ENCODE data around the gene ADM2. TPM values are rescaled to one million over a fixed set of nuclear protein-coding genes. Genes with fewer than 3 reads are reported as not detected.

ADM2 gene
- polyA plus RNA-seq, 1 of the 3 experiments (the other 2 are of a cell fraction), result 0.61 TPM

- no peak for TF ChIP-seq PBX3 (IDR thresholded peaks at IDR 0.05)
- no peak for TF ChIP-seq EP300 (IDR thresholded peaks at IDR 0.05; ENCODE audit: borderline replicate concordance in 1 of 2, low read depth in 1 of 2, low read length in 1 of 2)
- no peak for TF ChIP-seq SMC3 (IDR thresholded peaks at IDR 0.05; ENCODE audit: low read depth, low read length)
- TF ChIP-seq MEF2A (IDR thresholded peaks at IDR 0.05; ENCODE audit: borderline replicate concordance, low read depth), result no peak
- no peak for TF ChIP-seq RFX5 (IDR thresholded peaks at IDR 0.05; ENCODE audit: low read length)
- TF ChIP-seq USF1 (IDR thresholded peaks at IDR 0.05; ENCODE audit: borderline replicate concordance, low read depth), result no peak
- no peak for TF ChIP-seq RCOR1 (IDR thresholded peaks at IDR 0.05; ENCODE audit: low read length)
- TF ChIP-seq YY1 (IDR thresholded peaks at IDR 0.05; ENCODE audit: low read depth), result no peak
- no peak for TF ChIP-seq MAX (IDR thresholded peaks at IDR 0.05; ENCODE audit: low read depth)
- no peaks in the 10 kb centered on the region for H3K79me2 ChIP-seq (ENCODE audit: insufficient read depth)
- no peak within 1 kb of the TSS for H3K4me3 ChIP-seq (ENCODE audit: low read depth in 2 of 2, low read length in 1 of 2)
- no peaks in the 10 kb centered on the region for H4K20me1 ChIP-seq (ENCODE audit: insufficient read depth)
- peaks cover 0 to 2% of the 10 kb centered on the region in 2 experiments; a peak in 1 of 4 replicates for H3K4me1 ChIP-seq (ENCODE audit: control insufficient read depth in 1 of 2, insufficient read depth in 2 of 2, low read depth in 1 of 2, low read length in 1 of 2)
- H3K4me2 ChIP-seq, result no peak within 1 kb of the TSS
- H3K9ac ChIP-seq, result no peak within 1 kb of the TSS
- no peak within 1 kb of the TSS for H2AFZ ChIP-seq (ENCODE audit: low read depth)
- no peaks in the 10 kb centered on the region for H3K27me3 ChIP-seq (ENCODE audit: insufficient read depth)
- DNase-seq, result no peak
- H3K9me2 ChIP-seq, result no peaks in the 10 kb centered on the region
- no peak within 1 kb of the TSS for H3K27ac ChIP-seq (ENCODE audit: low read depth in 2 of 2, low read length in 1 of 2)
- 58% methylated on average over 8 of the region's 23 CpGs for WGBS (ENCODE audit: low lambda C conversion rate)
- H3K9me3 ChIP-seq, result no peaks in the 10 kb centered on the region
- H3F3A ChIP-seq (replicated peaks; ENCODE audit: insufficient read depth), result no peaks in the 10 kb centered on the region
- H3K36me3 ChIP-seq (replicated peaks in 1 of 2; ENCODE audit: control insufficient read depth in 1 of 2, insufficient read depth in 2 of 2, low read length in 1 of 2), result no peaks in the 10 kb centered on the region
- ChIA-PET POLR2A (no interaction called here), CTCF (interaction anchor here (3.2 kb wide), 1 partner anchor 11 kb away, joined by 12 read pairs; no protein-coding TSS in a partner anchor)
These were observed 5.4 kb downstream of the ADM2 start, which contains the start of gene MIOX for GRCh38 chr22:50486561-50487289. MIOX (plus strand) TSS chr22:50486859; CDS start chr22:50486898, 39 bp downstream.

- DNase-seq, result no peak
- CTCF ChIA-PET, result no interaction called here
- Histone ChIP-seq H3K79me2 (ENCODE audit: insufficient read depth) (no peaks in the 10 kb centered on the region), H3K27me3 (ENCODE audit: insufficient read depth) (no peaks in the 10 kb centered on the region), H3K36me3 (replicated peaks in 1 of 2; ENCODE audit: control insufficient read depth in 1 of 2, insufficient read depth in 2 of 2, low read length in 1 of 2) (no peaks in the 10 kb centered on the region), H3K9ac (no peak overlapping the region), H4K20me1 (ENCODE audit: insufficient read depth) (no peaks in the 10 kb centered on the region), H3K4me1 (ENCODE audit: control insufficient read depth in 1 of 2, insufficient read depth in 2 of 2, low read depth in 1 of 2, low read length in 1 of 2) (peaks cover 0 to 2% of the 10 kb centered on the region in 2 experiments; a peak in 1 of 4 replicates), H3K27ac (ENCODE audit: low read depth in 2 of 2, low read length in 1 of 2) (no peak overlapping the region), H3K4me2 (no peak overlapping the region), H3K4me3 (ENCODE audit: low read depth in 2 of 2, low read length in 1 of 2) (no peak overlapping the region), H3K9me3 (no peaks in the 10 kb centered on the region), H3F3A (replicated peaks; ENCODE audit: insufficient read depth) (no peaks in the 10 kb centered on the region), H3K9me2 (no peaks in the 10 kb centered on the region), H2AFZ (ENCODE audit: low read depth) (no peak overlapping the region)
- POLR2A ChIA-PET, result no interaction called here
- 91% methylated on average over 14 of the region's 23 CpGs for WGBS (ENCODE audit: low lambda C conversion rate)
- TF ChIP-seq RXRA (IDR thresholded peaks at IDR 0.05; ENCODE audit: borderline replicate concordance, low read depth), result no peak
- no peak for TF ChIP-seq EP300 (IDR thresholded peaks at IDR 0.05; ENCODE audit: borderline replicate concordance in 1 of 2, low read depth in 1 of 2, low read length in 1 of 2)
- no peak for TF ChIP-seq USF2 (IDR thresholded peaks at IDR 0.05; ENCODE audit: borderline replicate concordance, low read depth, low read length)
- no peak for TF ChIP-seq TEAD4 (IDR thresholded peaks at IDR 0.05; ENCODE audit: borderline replicate concordance, insufficient read depth)
- TF ChIP-seq TCF12 (IDR thresholded peaks at IDR 0.05), result no peak
- no peak for TF ChIP-seq CHD2 (IDR thresholded peaks at IDR 0.05; ENCODE audit: low read length, partially characterized antibody)
- no peak for TF ChIP-seq NRF1 (IDR thresholded peaks at IDR 0.05; ENCODE audit: low read depth, low read length)
- no peak for TF ChIP-seq SMC3 (IDR thresholded peaks at IDR 0.05; ENCODE audit: low read depth, low read length)
These were observed 6.1 kb downstream of the ADM2 start for GRCh38 chr22:50487290-50488005.

Data from SK-N-SH (cell line).